A549 (cell line): ENCODE results near the gene MBNL2. TPM values are rescaled to one million over a fixed set of nuclear protein-coding genes. Genes with fewer than 3 reads are reported as not detected.
"Not testable (repeated sequence)": the region's sequence is repeated elsewhere in the genome, so short reads cannot be mapped to it uniquely, and the experiment has no call there.

Experiments used
- ATAC-seq, 2 experiments: fragments of 200-7000 bp in 1 of 2; fragments of >200 bp in 1 of 2; cut with Nextera tagmentation in 1 of 2; cut with Tn5 transposase in 1 of 2; 3 replicates each; pipeline versions ENCODE4 v1.8.0 to v1.9.1; 2018 to 2020; ENCODE audit warnings: mild to moderate bottlenecking in 1 of 2, moderate library complexity in 1 of 2
- CTCF ChIA-PET: fragments of 300-600 bp; sonication (Branson Sonifier 250); formaldehyde crosslinking; extraction: SDS; loops from one replicate; lab custom pipeline; 2021; ENCODE audit warnings: antibody characterized with exemption, inconsistent platforms; lab: Yijun Ruan, JAX
- POLR2A ChIA-PET: fragments of 350-600 bp; formaldehyde crosslinking; extraction: SDS; loops from one replicate; lab custom pipeline; 2021; ENCODE audit warnings: antibody characterized with exemption, inconsistent platforms; lab: Yijun Ruan, JAX
- DNase-seq, 2 experiments: peaks; one replicate each; pipeline versions ENCODE4 v3.0.0 to v3.0.0-alpha.2; 2011 to 2016; ENCODE audit warnings: low read depth in 1 of 2, low spot score in 1 of 2
- FAIRE-seq: peaks from 2 replicates; lab custom pipeline; 2011; peaks lifted over from hg19 to GRCh38; lab: Jason Lieb, UNC
- H3K27ac ChIP-seq, 2 experiments: fragments of >200 bp; sonication (Bioruptor Twin); formaldehyde crosslinking; 3 replicates each; pipeline ENCODE4 v1.5.1; 2016 to 2017
- H3K4me1 ChIP-seq: fragments of >200 bp; sonication (Bioruptor Twin); formaldehyde crosslinking; 3 replicates; pipeline ENCODE4 v1.6.1; 2016
- H3K4me2 ChIP-seq: fragments of >200 bp; sonication (Bioruptor Twin); formaldehyde crosslinking; 3 replicates; pipeline ENCODE4 v1.6.1; 2016
- H3K4me3 ChIP-seq: fragments of >200 bp; sonication (Bioruptor Twin); formaldehyde crosslinking; 3 replicates; pipeline ENCODE4 v1.5.1; 2016
- H3K9me3 ChIP-seq: fragments of >200 bp; sonication (Bioruptor Twin); formaldehyde crosslinking; 3 replicates; pipeline ENCODE4 v1.6.1; 2016
- FOSB ChIP-seq: fragments of 250-450 bp; sonication (Bioruptor Pico); IDR thresholded peaks from 2 replicates; pipeline ENCODE4 v1.5.0; 2020; ENCODE audit warnings: mild to moderate bottlenecking, moderate library complexity
- FOSL2 ChIP-seq, 2 experiments: fragments of 450-650 bp in 1 of 2; fragments of >200 bp in 1 of 2; sonication (Bioruptor Twin) in 1 of 2; formaldehyde crosslinking; IDR thresholded peaks; 2 replicates each; pipeline versions ENCODE4 v1.5.0 to v1.6.1; 2016 to 2020; ENCODE audit warnings: mild to moderate bottlenecking in 1 of 2, moderate library complexity in 1 of 2
- FOXS1 ChIP-seq: fragments of 250-450 bp; sonication (Bioruptor Pico); IDR thresholded peaks from 2 replicates; pipeline ENCODE4 v1.5.0; 2020; ENCODE audit warnings: mild to moderate bottlenecking, moderate library complexity
- GATA3 ChIP-seq: IDR thresholded peaks from 2 replicates; pipeline ENCODE4 v1.6.1; 2012; ENCODE audit warnings: borderline replicate concordance
- HEYL ChIP-seq: fragments of 250-450 bp; sonication (Bioruptor Pico); IDR thresholded peaks from 2 replicates; pipeline ENCODE4 v1.8.0; 2021; ENCODE audit warnings: mild to moderate bottlenecking, moderate library complexity
- JUNB ChIP-seq: fragments of >200 bp; sonication (Bioruptor Twin); formaldehyde crosslinking; IDR thresholded peaks from 2 replicates; pipeline ENCODE4 v1.6.1; 2016
- MAFK ChIP-seq: fragments of 450-650 bp; IDR thresholded peaks from 2 replicates; pipeline ENCODE4 v1.6.1; 2014; ENCODE audit not compliant: partially characterized antibody
- NPAS2 ChIP-seq: fragments of 250-450 bp; sonication (Bioruptor Pico); IDR thresholded peaks from 2 replicates; pipeline ENCODE4 v1.8.0; 2022; ENCODE audit warnings: mild to moderate bottlenecking, moderate library complexity, borderline replicate concordance
- NR3C1 ChIP-seq: fragments of >200 bp; sonication (Bioruptor Twin); formaldehyde crosslinking; IDR thresholded peaks from 3 replicates; pipeline ENCODE4 v1.6.1; 2017
- PHF8 ChIP-seq: fragments of 200-600 bp; sonication (generic); IDR thresholded peaks from 2 replicates; pipeline ENCODE4 v1.6.1; 2016; ENCODE audit warnings: low read depth, mild to moderate bottlenecking, antibody characterized with exemption, moderate library complexity, borderline replicate concordance
- POLR2A ChIP-seq: IDR thresholded peaks from 2 replicates; pipeline ENCODE4 v1.6.1; 2012; ENCODE audit warnings: mild to moderate bottlenecking, low read length
- RFX5 ChIP-seq: fragments of 450-650 bp; IDR thresholded peaks from 2 replicates; pipeline ENCODE4 v1.7.1; 2014; ENCODE audit warnings: antibody characterized with exemption, mild to moderate bottlenecking, moderate library complexity
- RNF2 ChIP-seq: fragments of 200-600 bp; sonication (generic); IDR thresholded peaks from 2 replicates; pipeline ENCODE4 v1.6.1; 2016; ENCODE audit warnings: low read depth, mild to moderate bottlenecking, antibody characterized with exemption, moderate library complexity, borderline replicate concordance
- ZFP36 ChIP-seq: fragments of 450-650 bp; IDR thresholded peaks from 2 replicates; pipeline ENCODE4 v1.6.1; 2014; ENCODE audit warnings: borderline replicate concordance; ENCODE audit not compliant: partially characterized antibody
- ZNF302 ChIP-seq: fragments of 250-450 bp; sonication (Bioruptor Pico); IDR thresholded peaks from 2 replicates; pipeline ENCODE4 v1.9.0; 2021; ENCODE audit warnings: inconsistent platforms, mild to moderate bottlenecking, moderate library complexity
- WGBS: methylation state at CpG from one replicate; pipeline ENCODE4 v1.1.6; 2017; ENCODE audit errors: missing lambda C conversion rate; 5-methylcytosine and 5-hydroxymethylcytosine counted together
- polyA plus RNA-seq, 4 experiments: library from polyadenylated mRNA; depleted of rRNA in 3 of 4; stranded (reverse); fragments of >200 nt; fragmentation: RNase III in 1 of 4; extraction: RNeasy Plus Mini Kit Qiagen cat#74134 plus additional on column Dnase treatment in 1 of 4; gene quantifications; 2 replicates in 3 of 4; 3 replicates in 1 of 4; pipeline ENCODE4 v1.2.3, GENCODE V29; 2011 to 2017
- TF ChIP-seq, protein P1 (sequence below): fragments of >200 bp; sonication (Bioruptor Twin); formaldehyde crosslinking; IDR thresholded peaks from 3 replicates; pipeline ENCODE4 v1.6.1; 2016
- TF ChIP-seq, protein P2 (sequence below): IDR thresholded peaks from 2 replicates; pipeline ENCODE4 v1.6.1; 2012
- TF ChIP-seq, protein P3 (sequence below): fragments of 450-650 bp; IDR thresholded peaks from 2 replicates; pipeline ENCODE4 v1.6.1; 2014; ENCODE audit warnings: antibody characterized with exemption
- TF ChIP-seq, protein P4 (sequence below): fragments of 250-450 bp; sonication (Bioruptor Pico); IDR thresholded peaks from 2 replicates; pipeline ENCODE4 v1.5.0; 2020; ENCODE audit warnings: low read depth, mild to moderate bottlenecking, moderate library complexity
- TF ChIP-seq, protein P5 (sequence below): fragments of 150-350 bp; IDR thresholded peaks from 2 replicates; pipeline ENCODE4 v1.6.1; 2014; ENCODE audit warnings: low read depth, mild to moderate bottlenecking, low read length

MBNL2 gene
- polyA plus RNA-seq, 2 of the 4 experiments (the other 2 are of a cell fraction), result 18.7 to 20.6 TPM

DNA sequence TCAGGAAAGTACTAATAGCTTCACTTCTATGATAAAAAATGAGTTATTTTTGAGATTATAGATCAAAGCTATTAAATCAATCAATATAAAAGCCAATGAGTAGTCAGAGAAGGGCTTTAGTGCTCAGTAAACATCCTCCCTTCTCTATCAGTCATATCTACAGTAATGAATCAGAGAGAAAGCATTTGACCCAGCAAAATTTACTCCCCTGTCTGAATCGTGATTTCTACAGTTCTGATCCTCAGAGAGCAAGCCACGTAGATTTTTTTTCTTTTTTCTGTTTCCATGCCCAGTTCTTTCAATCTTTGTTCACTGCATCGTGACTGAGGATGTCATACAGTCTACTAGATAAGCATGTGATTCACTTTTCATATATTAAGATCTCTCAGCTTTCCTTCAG is 16.2 kb upstream of the MBNL2 start:
- no peaks in the 10 kb centered on the region for H3K9me3 ChIP-seq
- CTCF ChIA-PET, result interaction anchor here (0.5 to 11.0 kb wide), 5 partner anchors 9 to 139 kb away, joined by 3 to 171 read pairs (median 4); no protein-coding TSS in a partner anchor
- TF ChIP-seq FOXS1 (CRISPR knock-in tag) (no peak), GATA3 (peak; percentile 63; the same call in 1 of the 2 replicates), JUNB (peak; percentile 24; the same call in 1 of the 2 replicates), FOSL2 (IDR thresholded peaks at IDR 0.05) (no peak), FOSL2 (CRISPR knock-in tag; IDR thresholded peaks at IDR 0.05) (0 out of 2 replicates have a peak, but pooled peaks have one; percentile 50), POLR2A (no peak), FOSB (no peak)
- TF ChIP-seq, all 56 proteins: peak for 3
- Histone ChIP-seq H3K4me2 (peak overlapping the region; percentile 63), H3K27ac (peak overlapping the region; percentile 13 to 63; a peak in 3 of 6 replicates), H3K4me3 (no peak overlapping the region), H3K4me1 (peaks cover 15% of the 10 kb centered on the region)
- peak; percentile 17 to 22 for DNase-seq
- FAIRE-seq, result no peak
- peak; percentile 73 to 83; a peak in 5 of 6 replicates for ATAC-seq
- WGBS, result 3% methylated on average over 3 of the region's 3 CpGs
- POLR2A ChIA-PET, result interaction anchor here (0.9 to 1.7 kb wide), 2 partner anchors 16 to 64 kb away, joined by 4 to 6 read pairs; partner anchors contain the start of gene MBNL2

DNA sequence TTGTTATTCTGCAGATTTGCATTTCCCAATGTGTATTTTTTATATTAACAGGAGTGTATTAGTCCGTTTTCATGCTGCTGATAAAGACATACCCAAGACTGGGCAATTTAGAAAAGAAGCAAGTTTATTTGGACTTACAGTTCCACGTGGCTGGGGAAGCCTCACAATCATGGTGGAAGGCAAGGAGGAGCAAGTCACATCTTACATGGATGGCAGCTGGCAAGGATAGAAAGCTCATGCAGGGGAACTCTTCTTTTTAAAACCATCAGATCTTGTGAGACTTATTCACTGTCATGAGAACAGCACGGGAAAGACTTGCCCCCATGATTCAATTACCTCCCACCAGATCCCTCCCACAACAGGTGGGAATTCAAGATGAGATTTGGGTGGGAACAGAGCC is 14.9 kb upstream of the MBNL2 start:
- ATAC-seq, FAIRE-seq, H3K4me3 ChIP-seq, H3K27ac ChIP-seq, H3K9me3 ChIP-seq, DNase-seq, H3K4me2 ChIP-seq, POLR2A ChIA-PET: not testable (repeated sequence)
- 79% methylated on average over 3 of the region's 3 CpGs for WGBS
- H3K4me1 ChIP-seq, result peaks cover 15% of the 10 kb centered on the region
- CTCF ChIA-PET, result interaction anchor here (11.0 kb wide), 1 partner anchor 95 kb away, joined by 171 read pairs; no protein-coding TSS in a partner anchor

DNA sequence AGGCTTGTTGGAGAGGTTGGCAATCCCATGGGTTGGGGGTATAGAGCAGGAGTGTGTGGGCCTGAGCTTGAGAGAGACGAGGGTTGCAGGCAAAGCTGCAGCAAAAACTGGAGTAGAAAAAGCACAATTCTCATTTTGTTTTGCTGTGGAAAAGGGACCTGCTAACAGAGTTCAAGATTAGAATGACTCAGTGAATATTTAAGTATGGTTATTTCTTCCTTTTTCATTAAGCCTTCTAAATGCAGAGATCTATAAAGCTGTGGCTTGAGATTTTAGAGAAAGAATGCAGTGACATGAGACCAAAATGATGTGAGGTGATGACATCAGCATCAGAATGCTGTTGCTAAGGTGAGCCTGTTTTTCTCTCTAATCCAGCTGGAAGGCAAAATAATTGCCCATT is 10.8 kb upstream of the MBNL2 start:
- no peak for DNase-seq

DNA sequence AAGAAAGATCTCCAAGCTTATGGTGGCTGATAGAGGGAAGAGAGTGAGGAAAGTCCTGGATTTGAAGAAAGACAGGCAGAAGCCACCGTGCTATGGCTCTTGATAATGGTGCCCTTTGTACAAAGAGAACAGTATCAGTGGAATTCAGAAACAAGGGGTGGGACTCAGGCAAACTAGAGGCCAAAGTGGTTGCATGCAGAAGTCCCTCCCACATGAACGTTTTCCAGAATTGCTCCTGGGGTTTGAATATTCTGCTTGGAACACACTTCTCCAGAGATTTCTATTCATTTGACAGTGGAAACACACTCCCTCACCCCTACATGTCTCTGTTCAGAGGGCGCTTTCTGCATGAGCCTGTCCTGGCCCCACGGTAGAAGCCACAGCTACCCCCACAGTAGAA is 10.1 kb upstream of the MBNL2 start:
- DNase-seq (no peak), ATAC-seq (no peak; a peak in 1 of 6 replicates), FAIRE-seq (no peak)
- Histone ChIP-seq H3K4me2 (no peak overlapping the region), H3K4me1 (no peaks in the 10 kb centered on the region; the same call in 2 of the 3 replicates), H3K4me3 (no peak overlapping the region), H3K27ac (peak overlapping the region in 1 of 2 experiments; percentile 30; a peak in 1 of 6 replicates), H3K9me3 (no peaks in the 10 kb centered on the region)
- ChIA-PET POLR2A (no interaction called here), CTCF (interaction anchor here (0.6 to 11.0 kb wide), 14 partner anchors 10 to 194 kb away, joined by 3 to 171 read pairs (median 4); partner anchors contain the start of gene MBNL2)
- WGBS, result 75% methylated on average over 4 of the region's 4 CpGs
- no peak for TF ChIP-seq RFX5
- TF ChIP-seq RNF2, result no peak
- TF ChIP-seq GATA3, result no peak
- TF ChIP-seq, protein P1, sequence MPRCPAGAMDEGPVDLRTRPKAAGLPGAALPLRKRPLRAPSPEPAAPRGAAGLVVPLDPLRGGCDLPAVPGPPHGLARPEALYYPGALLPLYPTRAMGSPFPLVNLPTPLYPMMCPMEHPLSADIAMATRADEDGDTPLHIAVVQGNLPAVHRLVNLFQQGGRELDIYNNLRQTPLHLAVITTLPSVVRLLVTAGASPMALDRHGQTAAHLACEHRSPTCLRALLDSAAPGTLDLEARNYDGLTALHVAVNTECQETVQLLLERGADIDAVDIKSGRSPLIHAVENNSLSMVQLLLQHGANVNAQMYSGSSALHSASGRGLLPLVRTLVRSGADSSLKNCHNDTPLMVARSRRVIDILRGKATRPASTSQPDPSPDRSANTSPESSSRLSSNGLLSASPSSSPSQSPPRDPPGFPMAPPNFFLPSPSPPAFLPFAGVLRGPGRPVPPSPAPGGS, result no peak
- TF ChIP-seq HEYL (CRISPR knock-in tag), result no peak
- no peak for TF ChIP-seq ZFP36
- no peak for TF ChIP-seq NPAS2 (CRISPR knock-in tag)
- no peak for TF ChIP-seq NR3C1
- TF ChIP-seq, protein P2, sequence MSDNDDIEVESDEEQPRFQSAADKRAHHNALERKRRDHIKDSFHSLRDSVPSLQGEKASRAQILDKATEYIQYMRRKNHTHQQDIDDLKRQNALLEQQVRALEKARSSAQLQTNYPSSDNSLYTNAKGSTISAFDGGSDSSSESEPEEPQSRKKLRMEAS, result no peak
- TF ChIP-seq MAFK, result no peak
- TF ChIP-seq JUNB, result no peak
- TF ChIP-seq, protein P3, sequence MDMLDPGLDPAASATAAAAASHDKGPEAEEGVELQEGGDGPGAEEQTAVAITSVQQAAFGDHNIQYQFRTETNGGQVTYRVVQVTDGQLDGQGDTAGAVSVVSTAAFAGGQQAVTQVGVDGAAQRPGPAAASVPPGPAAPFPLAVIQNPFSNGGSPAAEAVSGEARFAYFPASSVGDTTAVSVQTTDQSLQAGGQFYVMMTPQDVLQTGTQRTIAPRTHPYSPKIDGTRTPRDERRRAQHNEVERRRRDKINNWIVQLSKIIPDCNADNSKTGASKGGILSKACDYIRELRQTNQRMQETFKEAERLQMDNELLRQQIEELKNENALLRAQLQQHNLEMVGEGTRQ, result no peak
- no peak for TF ChIP-seq ZNF302 (CRISPR knock-in tag)
- TF ChIP-seq, protein P4, sequence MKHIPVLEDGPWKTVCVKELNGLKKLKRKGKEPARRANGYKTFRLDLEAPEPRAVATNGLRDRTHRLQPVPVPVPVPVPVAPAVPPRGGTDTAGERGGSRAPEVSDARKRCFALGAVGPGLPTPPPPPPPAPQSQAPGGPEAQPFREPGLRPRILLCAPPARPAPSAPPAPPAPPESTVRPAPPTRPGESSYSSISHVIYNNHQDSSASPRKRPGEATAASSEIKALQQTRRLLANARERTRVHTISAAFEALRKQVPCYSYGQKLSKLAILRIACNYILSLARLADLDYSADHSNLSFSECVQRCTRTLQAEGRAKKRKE (CRISPR knock-in tag), result no peak
- no peak for TF ChIP-seq PHF8
- TF ChIP-seq, protein P5, sequence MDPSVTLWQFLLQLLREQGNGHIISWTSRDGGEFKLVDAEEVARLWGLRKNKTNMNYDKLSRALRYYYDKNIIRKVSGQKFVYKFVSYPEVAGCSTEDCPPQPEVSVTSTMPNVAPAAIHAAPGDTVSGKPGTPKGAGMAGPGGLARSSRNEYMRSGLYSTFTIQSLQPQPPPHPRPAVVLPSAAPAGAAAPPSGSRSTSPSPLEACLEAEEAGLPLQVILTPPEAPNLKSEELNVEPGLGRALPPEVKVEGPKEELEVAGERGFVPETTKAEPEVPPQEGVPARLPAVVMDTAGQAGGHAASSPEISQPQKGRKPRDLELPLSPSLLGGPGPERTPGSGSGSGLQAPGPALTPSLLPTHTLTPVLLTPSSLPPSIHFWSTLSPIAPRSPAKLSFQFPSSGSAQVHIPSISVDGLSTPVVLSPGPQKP, result no peak
- TF ChIP-seq, all 56 proteins: peak for 0

More for the DNA sequence above, 10.8 kb upstream of the MBNL2 start:
- H3K4me1 ChIP-seq, result peaks cover 3% of the 10 kb centered on the region
- ChIA-PET POLR2A (no interaction called here), CTCF (interaction anchor here (1.2 to 11.0 kb wide), 3 partner anchors 8 to 99 kb away, joined by 3 to 171 read pairs (median 5); no protein-coding TSS in a partner anchor)
- no peak overlapping the region for H3K4me3 ChIP-seq
- FAIRE-seq (no peak), ATAC-seq (no peak)
- TF ChIP-seq RNF2 (no peak), JUNB (no peak)
- H3K9me3 ChIP-seq, result no peaks in the 10 kb centered on the region
- H3K4me2 ChIP-seq, result no peak overlapping the region
- 81% methylated on average over 1 of the region's 1 CpG for WGBS
- H3K27ac ChIP-seq, result no peak overlapping the region; a peak in 1 of 6 replicates
